ENCODE measurements around the gene AGPAT4.
"Not testable (repeated sequence)": the region's sequence is repeated elsewhere in the genome, so short reads cannot be mapped to it uniquely, and the experiment has no call there.

AGPAT4 gene

DNA sequence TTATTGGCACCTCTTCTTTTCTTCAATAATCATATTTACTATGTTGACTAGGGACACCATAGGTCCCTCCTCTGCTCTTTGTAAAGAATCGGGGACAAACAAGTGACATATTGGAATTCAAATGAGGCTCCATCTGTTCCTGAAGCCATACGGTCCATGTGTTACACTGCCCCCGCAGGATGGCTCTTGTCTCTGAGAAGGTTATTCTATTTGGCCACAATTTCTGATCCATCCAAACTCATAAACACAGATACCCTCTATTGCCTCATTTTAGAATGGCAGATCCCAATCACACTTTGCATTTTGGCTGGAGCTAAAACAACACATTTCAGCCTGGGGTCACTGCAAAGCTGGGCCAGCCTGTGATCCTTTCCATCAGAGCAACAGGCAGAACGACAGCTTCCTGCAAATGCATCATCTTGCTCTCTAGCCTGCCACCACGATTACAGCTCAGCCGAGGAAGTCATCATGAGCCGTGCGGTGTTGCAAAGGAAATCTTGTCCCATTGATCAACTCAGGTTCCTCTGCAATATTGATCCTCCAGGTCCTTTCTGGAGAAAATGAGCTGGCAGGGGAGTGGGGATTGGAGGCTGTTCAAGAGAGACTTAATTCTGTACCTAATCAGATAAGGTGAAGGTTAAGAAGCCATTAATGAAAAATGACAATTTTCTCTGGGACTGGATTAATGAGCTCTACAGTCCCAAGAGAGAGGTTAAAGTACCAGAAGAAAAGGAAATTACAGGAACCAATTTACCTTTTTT lies 73.1 kb downstream of the AGPAT4 start:
- DNase-seq (ENCODE audit: low read depth), result no peak

DNA sequence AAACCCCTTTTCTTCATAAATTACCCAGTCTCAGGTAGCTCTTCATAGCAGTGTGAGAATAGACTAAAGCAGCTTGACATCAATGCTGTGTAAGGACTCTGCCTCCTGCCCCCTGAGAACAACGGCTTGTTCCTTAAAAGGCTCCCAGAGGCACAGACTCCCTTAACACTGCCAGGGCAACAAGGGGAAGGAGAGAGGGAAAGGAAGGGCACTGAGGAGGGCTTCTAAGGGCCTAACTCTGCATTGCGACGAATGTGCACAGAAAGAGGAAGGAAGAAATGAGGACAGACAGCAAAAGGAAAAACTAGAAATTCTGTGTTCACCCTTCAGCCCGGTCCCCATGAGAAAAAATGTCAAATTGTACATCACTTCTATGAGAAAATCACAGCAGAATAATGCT lies 74.0 kb downstream of the AGPAT4 start:
- no peak for DNase-seq (ENCODE audit: low read depth)

DNA sequence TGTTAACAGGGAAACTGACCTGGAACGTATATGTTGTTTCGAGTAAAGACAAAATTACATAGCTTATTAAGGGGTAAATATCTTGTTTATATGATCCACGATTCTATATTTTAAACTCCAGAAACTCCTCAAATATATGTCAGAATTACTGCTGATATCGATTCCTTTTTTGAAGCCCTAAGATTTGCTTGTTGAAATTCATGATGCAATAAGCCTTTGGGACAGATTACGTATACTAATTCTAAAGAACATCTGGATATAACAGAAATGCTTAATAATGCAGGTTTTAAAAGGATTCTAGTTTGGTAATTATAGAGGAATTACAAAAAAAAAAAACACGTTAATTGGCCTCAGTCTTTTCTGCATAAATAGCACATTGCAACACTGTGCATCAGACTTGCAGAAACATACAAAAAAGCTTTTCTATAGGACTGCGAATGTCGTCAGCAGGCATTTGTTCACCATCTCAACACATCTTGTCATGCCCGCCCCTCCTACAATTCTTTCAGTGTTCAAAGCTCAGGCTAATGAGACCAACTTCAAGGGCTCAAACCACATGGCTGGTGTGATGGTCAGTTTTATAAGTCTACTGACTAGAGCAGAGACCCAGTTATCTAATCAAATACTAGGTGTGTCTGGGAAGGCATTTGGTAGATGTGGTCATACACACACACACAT lies 74.9 kb downstream of the AGPAT4 start:
- DNase-seq (ENCODE audit: low read depth), result no peak

DNA sequence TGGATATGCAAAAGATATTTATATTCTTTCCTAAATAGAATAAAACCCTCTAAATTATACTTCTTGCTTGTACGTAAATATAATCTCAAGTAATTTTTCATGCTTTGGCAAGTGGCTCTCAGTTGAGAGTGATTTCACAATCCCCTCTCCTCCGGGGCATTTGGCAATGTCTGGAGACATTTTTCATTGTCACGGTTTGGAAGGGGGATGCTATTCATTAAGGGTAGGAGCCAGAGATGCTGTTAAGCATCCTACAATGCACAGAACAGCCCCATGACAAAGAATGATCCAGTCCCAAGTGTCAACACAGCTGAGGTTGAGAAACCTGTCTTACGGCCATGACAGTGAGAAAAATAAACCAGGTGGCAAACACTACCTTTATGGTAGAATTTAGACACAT lies 75.7 kb downstream of the AGPAT4 start:
- DNase-seq (ENCODE audit: low read depth), result no peak

DNA sequence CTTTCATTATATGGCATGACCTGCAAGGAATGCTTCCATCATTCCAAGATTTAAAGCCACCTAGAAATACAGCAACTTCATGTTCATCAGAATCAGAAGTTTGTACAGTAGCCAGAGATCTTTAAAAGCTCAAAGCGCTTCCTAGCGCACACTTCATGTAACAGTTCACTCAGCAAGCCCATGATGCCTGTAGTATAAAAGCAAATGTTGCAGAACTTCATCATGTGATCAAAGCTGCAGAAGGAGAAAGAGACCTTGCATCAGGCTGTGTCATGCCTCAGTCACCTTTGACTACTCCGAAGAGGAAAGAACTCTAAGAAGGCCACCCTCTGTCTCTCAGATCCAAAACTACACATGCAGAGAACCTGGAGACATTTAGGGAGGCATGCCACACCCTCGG lies 78.5 kb downstream of the AGPAT4 start:
- no peak for DNase-seq (ENCODE audit: low read depth)

DNA sequence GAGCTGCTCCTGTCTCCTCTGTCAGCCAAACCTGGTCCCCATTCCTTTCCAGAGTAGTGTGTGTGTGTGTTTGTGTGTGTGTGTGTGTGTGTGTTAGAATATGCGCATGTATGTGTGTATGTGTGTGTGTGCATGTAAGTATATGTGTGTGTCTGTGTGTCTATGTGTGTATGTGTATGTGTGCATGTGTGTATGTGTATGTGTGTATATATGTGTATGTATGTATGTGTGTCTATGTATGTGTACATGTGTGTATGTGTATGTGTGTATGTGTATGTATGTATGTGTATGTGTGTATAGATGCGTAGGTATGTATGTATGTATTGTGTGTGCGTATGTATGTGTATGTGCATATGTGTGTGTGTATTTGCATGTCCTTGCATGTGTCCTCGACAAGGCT lies 79.5 kb downstream of the AGPAT4 start:
- no peak for DNase-seq (ENCODE audit: low read depth)

DNA sequence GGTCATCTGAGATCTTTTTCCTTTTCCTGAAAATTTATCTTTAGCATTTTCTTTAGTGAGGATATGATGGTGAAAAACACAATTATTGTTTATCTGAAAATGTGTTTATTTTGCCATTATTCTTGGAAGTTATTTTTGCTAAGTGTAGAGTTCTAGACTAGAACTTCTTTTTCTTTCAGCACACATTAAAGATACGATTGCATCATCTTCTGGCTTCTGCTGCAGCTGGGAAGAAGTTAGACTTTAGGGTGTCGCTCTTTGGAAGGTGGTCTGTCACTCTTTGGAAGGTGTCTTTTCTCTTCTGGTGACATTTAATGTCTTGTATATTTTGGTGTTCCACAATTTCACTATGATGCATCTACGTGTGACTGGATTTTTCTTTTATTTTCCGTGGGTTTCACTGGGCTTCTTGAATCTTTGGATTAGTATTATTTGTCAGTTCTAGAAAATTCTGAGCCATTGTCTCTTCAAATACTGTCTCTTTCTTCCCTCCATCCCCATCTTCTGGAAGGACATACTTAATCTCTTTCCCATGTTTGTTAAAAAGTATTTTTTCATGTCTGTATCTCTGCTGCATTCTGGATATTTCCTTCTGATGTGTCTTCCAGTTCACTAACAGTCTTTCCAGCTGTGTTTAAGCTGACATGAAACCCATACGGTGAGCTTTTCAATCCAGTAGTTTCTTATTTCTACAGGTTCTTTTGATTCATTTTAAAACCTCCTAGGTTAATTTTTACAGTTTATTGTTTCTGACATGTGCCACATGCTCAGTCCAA lies 81.0 kb downstream of the AGPAT4 start:
- no peak for DNase-seq (ENCODE audit: low read depth)

DNA sequence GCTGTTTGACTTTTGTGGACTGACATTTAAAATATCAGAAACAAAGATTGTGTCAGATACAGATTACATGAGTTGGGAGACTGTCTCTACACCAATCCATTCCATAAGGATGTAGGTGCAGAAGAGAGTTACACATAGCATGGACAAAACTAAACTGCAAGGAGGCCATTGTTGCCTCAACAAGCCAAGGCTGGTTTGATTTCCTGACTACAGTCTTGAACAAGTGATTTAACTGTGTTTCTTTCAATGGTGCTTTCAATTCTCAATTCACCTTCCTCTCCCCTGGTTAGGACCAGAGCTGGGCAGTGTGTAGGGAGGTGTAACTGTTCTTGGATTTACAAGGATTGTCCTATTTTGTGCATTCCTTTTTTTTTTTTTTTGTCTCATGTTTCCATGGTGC lies 82.2 kb downstream of the AGPAT4 start:
- DNase-seq (ENCODE audit: low read depth), result no peak

DNA sequence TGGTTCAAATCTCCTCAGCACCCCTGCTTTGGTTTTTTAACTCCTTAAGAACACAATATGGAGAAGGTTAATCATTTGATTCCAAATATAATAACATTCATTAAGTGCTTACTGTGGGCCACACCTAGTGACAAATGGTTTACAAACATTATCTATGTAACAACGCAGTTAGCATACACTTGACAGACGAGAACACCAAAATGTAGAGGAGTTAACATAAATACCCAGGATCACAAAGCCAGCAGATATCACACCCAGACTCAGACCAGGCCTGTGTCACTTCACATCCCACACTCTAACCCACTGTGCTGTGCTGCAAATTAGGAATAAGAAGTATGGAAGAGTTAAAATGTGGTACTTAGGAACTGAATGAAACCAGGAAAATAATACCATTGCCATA lies 82.9 kb downstream of the AGPAT4 start:
- DNase-seq (ENCODE audit: low read depth), result no peak

DNA sequence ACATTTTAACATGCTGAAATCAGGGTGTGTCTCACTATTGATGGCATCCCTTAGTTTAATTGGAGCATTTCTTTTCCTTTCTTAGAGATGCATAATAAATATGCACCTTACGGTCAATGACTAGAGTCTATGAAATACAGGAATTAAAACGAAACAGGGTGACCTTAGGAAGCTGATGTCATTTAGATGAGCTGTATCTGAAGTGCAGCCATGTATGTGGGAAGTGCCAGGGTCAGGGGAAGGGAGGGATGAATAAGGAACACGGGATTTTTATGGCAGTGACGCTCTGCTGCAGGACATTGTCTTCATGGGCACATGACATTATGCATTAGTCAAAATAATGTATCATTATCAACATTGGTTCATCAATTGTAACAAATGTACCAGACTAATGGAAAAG lies 84.0 kb downstream of the AGPAT4 start:
- no peak for DNase-seq (ENCODE audit: low read depth)

DNA sequence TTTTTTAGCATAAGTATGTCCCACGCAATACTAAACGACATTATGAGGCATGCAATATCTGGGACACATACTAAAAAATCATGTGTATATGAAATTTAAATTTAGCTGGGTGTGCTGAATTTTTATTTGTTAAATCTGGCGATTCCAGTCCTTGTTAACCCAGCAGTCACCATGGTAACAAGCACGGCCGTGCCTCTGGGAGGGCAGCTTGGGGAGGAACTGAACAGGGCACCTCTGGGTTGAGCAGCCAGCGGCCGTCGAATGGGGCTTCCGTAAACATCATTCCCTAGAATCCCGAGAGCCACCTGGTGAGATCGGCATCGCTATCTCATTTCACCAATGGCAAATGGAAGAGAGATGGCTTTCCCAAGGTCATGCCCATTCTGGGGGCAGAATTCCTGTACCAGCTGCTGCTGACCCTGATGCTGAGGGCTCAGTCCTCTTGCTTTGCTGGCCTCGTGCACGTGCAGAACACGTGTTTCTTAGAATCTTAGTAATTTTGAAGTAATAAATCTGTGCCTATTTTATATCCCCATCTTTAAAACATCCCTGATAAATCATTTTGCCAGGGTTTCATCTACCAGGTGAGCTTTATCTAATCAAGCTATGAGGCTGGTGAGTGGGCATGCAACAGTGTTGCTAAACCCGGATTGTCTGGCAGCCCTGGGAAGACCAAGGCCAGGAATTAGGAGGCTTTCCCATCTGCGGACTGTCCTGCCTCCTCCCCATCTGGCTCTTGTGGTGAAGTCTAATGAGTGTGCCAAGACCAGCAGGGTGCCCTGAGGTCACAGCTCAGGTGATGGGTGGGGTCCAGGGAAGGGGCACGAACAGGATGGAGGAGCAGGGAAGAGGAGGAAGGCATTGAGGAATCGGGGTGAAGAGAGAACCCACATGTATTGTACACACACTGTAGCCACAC lies 85.1 kb downstream of the AGPAT4 start:
- no peak for DNase-seq (ENCODE audit: low read depth)

DNA sequence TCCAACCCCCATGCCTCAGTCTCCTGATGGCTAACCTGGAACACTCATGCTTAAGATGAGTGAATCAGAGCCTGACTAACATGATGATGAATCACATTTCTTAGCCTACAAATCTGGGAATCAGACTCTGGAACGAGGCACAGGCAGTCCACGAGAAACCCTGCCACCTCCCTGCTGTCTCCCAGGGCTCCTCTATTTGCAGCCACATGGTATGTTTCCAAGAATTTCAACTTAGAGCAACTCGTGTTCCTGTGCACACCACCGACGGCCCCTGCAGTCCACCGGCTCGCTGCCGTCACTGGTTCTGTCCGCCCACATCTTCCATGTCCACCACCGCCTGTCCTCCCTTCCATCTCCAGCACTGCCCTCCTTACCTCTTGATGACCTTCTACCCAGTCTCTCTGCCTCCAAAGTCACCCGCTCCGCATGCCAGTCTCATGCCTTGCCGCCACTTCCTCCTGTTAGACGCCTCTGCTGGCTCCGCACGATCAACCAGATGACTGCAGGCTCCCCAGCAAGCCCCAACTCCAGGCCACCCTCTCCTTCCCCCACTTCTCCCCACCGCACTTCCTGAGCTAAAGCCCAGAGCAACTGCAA lies 87.6 kb downstream of the AGPAT4 start:
- DNase-seq (ENCODE audit: low read depth), result no peak

DNA sequence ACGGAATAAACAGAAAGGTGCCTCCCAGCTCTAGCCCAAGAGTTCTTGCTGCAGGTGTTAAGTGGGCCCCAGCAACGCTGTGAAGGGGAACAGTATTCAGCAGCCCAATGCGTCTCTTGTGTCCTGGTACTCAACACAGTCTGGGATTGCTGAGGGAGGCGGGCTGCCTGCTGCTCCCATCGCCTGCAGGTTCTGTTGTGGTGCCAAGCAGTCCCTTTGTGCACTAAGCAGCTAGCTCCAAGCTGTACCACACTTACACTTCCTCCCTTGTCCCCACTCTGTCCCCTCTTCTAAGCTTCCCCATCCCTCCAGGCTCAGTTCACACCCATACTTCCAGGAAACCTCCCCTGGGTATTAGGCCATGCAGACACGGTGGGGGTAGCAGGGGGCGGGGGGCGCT lies 92.7 kb downstream of the AGPAT4 start:
- DNase-seq (ENCODE audit: low read depth), result no peak

DNA sequence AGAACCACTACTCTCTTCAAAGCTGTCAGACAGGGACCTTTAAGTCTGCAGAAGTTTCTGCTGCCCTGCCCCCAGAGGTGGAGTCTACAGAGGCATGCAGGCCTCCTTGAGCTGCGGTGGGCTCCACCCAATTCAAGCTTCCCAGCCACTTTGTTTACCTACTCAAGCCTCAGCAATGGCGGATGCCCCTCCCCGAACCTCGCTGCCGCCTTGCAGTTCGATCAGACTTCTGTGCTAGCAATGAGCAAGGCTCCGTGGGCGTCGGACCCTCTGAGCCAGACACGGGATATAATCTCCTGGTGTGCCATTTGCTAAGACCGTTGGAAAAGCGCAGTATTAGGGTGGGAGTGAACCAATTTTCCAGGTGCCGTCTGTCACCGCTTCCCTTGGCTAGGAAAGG lies 95.7 kb downstream of the AGPAT4 start:
- DNase-seq (ENCODE audit: low read depth), result not testable (repeated sequence)

DNA sequence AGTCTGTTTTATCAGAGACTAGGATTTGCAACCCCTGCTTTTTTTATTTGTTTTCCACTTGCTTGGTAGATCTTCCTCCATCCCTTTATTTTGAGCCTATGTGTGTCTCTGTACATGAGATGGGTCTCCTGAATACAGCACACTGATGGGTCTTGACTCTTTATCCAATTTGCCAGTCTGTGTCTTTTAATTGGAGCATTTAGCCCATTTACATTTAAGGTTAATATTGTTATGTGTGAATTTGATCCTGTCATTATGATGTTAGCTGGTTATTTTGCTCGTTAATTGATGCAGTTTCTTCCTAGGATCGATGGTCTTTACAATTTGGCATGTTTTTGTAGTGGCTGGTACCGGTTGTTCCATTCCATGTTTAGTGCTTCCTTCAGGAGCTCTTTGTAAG lies 97.4 kb downstream of the AGPAT4 start:
- DNase-seq (ENCODE audit: low read depth), result not testable (repeated sequence)

DNA sequence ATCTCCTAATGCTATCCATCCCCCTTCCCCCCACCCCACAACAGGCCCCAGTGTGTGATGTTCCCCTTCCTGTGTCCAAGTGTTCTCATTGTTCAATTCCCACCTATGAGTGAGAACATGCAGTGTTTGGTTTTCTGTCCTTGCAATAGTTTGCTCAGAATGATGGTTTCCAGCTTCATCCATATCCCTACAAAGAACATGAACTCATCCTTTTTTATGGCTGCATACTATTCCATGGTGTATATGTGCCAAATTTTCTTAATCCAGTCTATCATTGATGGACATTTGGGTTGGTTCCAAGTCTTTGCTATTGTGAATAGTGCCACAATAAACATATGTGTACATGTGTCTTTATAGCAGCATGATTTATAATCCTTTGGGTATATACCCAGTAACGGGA lies 101.1 kb downstream of the AGPAT4 start:
- DNase-seq (ENCODE audit: low read depth), result not testable (repeated sequence)

DNA sequence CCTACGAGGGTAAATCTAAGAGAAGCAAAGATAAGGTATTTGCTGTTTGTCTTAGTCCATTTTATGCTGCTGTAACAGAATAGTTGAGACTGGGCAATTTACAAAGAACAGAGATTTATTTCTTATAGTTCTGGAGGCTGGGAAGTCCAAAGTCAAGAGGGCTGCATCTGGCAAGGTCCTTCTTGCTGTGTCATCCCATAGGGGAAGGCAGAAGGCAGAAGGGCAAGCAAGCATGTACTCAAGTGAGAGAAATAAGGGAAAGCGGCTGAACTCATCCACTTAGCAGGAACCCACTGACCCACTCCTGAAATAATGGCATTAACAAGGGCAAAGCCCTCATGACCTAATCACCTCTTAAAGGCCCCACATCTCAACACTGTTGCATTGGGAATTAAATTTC lies 102.7 kb downstream of the AGPAT4 start:
- no peak for DNase-seq (ENCODE audit: low read depth)

DNA sequence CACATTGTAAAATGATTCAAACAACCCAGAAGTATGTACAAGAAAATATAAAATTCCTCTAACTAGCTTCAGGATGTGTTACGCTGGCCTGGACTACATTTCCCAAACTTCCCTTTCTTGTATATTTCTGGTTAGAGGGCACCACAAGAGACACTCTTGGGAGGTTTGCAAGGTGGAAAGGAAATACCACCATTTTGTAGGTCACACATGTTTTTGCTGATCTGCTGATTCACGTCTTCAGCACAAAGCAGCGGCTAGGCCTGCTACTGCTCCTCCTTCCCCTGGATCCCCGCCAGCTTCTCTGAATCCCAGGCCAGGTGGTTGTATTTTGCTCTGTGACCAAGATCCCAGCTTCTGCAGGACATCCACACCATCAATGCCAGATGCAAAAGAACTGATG lies 104.2 kb downstream of the AGPAT4 start:
- no peak for DNase-seq (ENCODE audit: low read depth)

DNA sequence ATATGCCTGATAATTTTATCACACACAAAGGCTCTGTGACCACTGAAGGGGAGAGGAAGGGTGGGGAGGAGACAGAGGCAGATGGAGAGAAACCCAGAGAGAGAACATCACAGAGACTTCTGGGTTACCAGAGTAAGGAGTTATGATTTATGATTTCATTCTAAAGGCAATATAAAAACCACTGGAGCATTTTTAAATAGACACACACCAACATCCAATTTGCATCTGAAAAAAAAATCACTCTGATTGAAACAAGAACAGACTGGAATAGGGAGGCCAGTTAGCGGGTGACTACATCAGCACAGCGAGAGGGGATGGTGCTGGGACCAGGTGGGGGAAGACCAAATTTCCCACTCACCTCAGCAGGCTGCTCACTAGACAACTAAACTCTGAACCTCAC lies 104.8 kb downstream of the AGPAT4 start:
- no peak for DNase-seq (ENCODE audit: low read depth)

DNA sequence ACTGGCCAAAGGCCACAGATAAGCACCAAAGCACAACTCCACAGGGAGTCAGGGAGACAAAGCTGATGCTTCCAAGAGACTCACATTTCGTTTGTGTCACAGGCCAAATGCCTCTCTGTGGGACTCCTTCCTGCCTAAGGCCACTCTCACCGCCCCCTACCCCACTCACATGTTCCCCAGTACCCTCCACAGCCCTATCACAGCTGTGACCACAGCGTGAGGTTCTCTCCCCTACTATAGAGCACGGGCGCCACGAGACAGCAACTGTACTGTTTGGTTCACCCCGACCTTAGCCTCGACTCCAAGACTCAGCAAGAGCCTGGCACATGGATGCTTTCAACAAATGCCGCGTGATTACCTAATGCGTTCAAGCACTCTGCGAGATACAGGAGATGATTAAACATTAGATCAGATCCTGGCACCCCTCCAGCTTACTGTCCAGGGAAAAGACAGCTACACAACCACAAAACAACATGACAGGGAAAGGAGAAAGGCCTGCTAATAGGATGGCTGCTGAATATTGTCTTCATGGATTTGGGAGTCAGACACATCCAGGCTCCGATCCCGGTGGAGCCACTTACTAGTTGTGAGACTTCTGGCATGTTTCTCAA lies 105.5 kb downstream of the AGPAT4 start:
- DNase-seq (ENCODE audit: low read depth), result no peak

DNA sequence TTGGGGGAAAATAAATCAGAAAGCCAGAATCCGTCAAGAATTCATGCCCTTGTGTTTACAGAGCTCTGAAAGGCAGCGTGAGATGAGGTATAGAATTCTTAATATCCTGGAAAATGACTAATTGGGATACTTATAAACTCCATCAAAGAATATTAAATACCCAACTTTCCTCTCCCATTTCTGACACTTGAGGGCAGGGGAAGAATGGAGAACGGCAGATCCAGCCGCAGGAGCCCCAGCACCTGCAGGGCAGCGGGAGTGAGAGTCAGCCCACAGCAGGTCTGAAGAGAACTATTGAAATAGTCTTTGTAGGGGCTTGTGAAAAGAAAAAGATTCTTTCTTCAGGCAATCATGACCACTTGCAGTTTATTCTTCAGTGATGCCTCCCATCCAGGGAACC lies 107.2 kb downstream of the AGPAT4 start:
- no peak for DNase-seq (ENCODE audit: low read depth)

All from activated T-helper 9 cell treated with anti-CD3 and anti-CD28 coated beads, Interleukin-2, amount 50 U/mL, for 16 hours (primary cell).